Astrocyte (in vitro differentiated cells and primary cell): ENCODE measurements around the gene NRF1. TPM values are rescaled to one million over a fixed set of nuclear protein-coding genes. Genes with fewer than 3 reads are reported as not detected.

Source experiments
- DNase-seq: peaks from one replicate; pipeline ENCODE4 v3.0.0-alpha.2; 2010; ENCODE audit warnings: low read depth
- FAIRE-seq: peaks from 2 replicates; lab custom pipeline; 2011; peaks lifted over from hg19 to GRCh38; lab: Jason Lieb, UNC
- H2AFZ ChIP-seq: 2 replicates; pipeline ENCODE4 v1.6.0; 2012; ENCODE audit warnings: low read depth, low read length, inconsistent platforms
- H3K27ac ChIP-seq: 2 replicates; pipeline ENCODE4 v1.5.1; 2011; ENCODE audit warnings: low read depth, low read length, inconsistent platforms
- H3K27me3 ChIP-seq: 2 replicates; pipeline ENCODE4 v1.6.0; 2011; ENCODE audit warnings: low read length, inconsistent platforms; ENCODE audit not compliant: insufficient read depth
- H3K36me3 ChIP-seq: 2 replicates; pipeline ENCODE4 v1.5.1; 2011; ENCODE audit warnings: low read length, inconsistent platforms; ENCODE audit not compliant: insufficient read depth
- H3K4me1 ChIP-seq: 2 replicates; pipeline ENCODE4 v1.5.1; 2011; ENCODE audit warnings: low read length, inconsistent platforms; ENCODE audit not compliant: insufficient read depth
- H3K4me2 ChIP-seq: 2 replicates; pipeline ENCODE4 v1.6.0; 2012; ENCODE audit warnings: low read length, inconsistent platforms
- H3K4me3 ChIP-seq: 2 replicates; pipeline ENCODE4 v1.5.1; 2011; ENCODE audit warnings: low read depth, mild to moderate bottlenecking, low read length, inconsistent platforms; ENCODE audit not compliant: insufficient read depth
- H3K79me2 ChIP-seq: 2 replicates; pipeline ENCODE4 v1.6.0; 2012; ENCODE audit warnings: mild to moderate bottlenecking, low read length, inconsistent platforms; ENCODE audit not compliant: insufficient read depth
- H3K9ac ChIP-seq: 2 replicates; pipeline ENCODE4 v1.6.0; 2012; ENCODE audit warnings: mild to moderate bottlenecking, low read length, inconsistent platforms
- H3K9me3 ChIP-seq: 2 replicates; pipeline ENCODE4 v1.5.1; 2012; ENCODE audit warnings: low read depth, mild to moderate bottlenecking, low read length, inconsistent platforms; ENCODE audit not compliant: insufficient read depth
- H4K20me1 ChIP-seq: 2 replicates; pipeline ENCODE4 v1.6.0; 2012; ENCODE audit warnings: low read length, inconsistent platforms; ENCODE audit not compliant: insufficient read depth
- H3K27ac Mint-ChIP-seq: one replicate; pipeline ENCODE4 v1.8.0; 2021; ENCODE audit warnings: mild to moderate bottlenecking, mixed read lengths; ENCODE audit not compliant: unreplicated experiment
- H3K27me3 Mint-ChIP-seq: one replicate; pipeline ENCODE4 v1.8.0; 2021; ENCODE audit warnings: low read depth, mixed read lengths; ENCODE audit not compliant: unreplicated experiment
- H3K36me3 Mint-ChIP-seq: one replicate; pipeline ENCODE4 v1.8.0; 2021; ENCODE audit warnings: low read depth, mixed read lengths; ENCODE audit not compliant: unreplicated experiment
- H3K4me1 Mint-ChIP-seq: one replicate; pipeline ENCODE4 v1.8.0; 2021; ENCODE audit warnings: low read depth, mixed read lengths; ENCODE audit not compliant: unreplicated experiment
- H3K4me3 Mint-ChIP-seq: one replicate; pipeline ENCODE4 v1.8.0; 2021; ENCODE audit warnings: mild to moderate bottlenecking, moderate library complexity, mixed read lengths; ENCODE audit not compliant: unreplicated experiment
- H3K9me3 Mint-ChIP-seq: one replicate; pipeline ENCODE4 v1.8.0; 2021; ENCODE audit warnings: mild to moderate bottlenecking, mixed read lengths; ENCODE audit not compliant: unreplicated experiment
- EZH2 ChIP-seq: IDR thresholded peaks from 2 replicates; pipeline ENCODE4 v1.6.1; 2012; ENCODE audit warnings: mild to moderate bottlenecking, low read length, inconsistent platforms; ENCODE audit not compliant: insufficient read depth
- total RNA-seq: library from RNA; stranded (reverse); gene quantifications from 2 replicates; pipeline ENCODE4 v1.2.1, GENCODE V29; 2021
- TF ChIP-seq, protein P1 (sequence below): IDR thresholded peaks from 2 replicates; pipeline ENCODE4 v1.5.1; 2011; ENCODE audit warnings: low read depth, mild to moderate bottlenecking, inconsistent platforms, low read length, moderate library complexity; ENCODE audit not compliant: insufficient read depth

NRF1 gene
- total RNA-seq, 1 donor from 2014 or later = 12.7 TPM

DNA sequence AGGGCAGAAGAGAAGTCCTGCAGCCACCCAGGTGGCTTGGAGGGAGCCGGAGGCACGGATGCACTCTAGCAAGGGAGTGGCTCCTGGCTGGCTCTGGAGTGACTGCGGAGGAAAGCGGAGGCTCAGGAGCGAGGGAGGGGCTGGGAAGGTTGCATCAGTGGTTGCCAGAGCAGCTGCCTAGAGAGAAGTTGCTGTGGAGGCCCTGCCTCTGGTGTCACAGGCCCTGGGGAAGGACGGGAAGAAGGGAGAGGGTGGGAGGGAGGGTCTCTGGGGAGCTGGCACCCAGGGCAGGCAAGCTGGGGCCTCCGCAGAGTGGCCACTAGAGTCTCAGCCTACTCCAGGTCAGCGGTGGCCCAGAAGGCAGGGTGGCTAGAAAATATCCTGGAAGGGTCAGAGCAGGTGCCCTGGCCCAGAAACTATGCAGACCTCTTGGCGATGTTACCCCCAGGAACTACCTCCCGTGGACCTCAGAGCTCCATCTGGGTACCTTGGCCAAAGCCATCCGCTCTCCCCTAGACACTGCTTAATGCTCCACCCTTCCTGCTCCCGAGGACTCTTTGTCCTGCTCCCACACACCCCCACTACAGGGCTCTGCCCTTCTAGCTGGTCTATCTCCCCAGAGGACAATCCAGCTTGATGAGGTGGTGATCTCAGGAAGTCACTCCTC is 164.3 kb downstream of the NRF1 start:
- H3K27ac ChIP-seq = no peak overlapping the region
- H3K9me3 ChIP-seq = peaks cover 2% of the 10 kb centered on the region
- no peak overlapping the region for H3K4me2 ChIP-seq
- peaks cover 9% of the 10 kb centered on the region for H4K20me1 ChIP-seq
- Mint-ChIP-seq H3K27me3 (peaks cover 26% of the 10 kb centered on the region), H3K36me3 (no peaks in the 10 kb centered on the region), H3K9me3 (no peaks in the 10 kb centered on the region), H3K27ac (no peak overlapping the region), H3K4me1 (no peaks in the 10 kb centered on the region), H3K4me3 (no peak overlapping the region)
- no peaks in the 10 kb centered on the region for H3K4me1 ChIP-seq
- no peaks in the 10 kb centered on the region for H3K79me2 ChIP-seq
- H2AFZ ChIP-seq = no peak overlapping the region
- TF ChIP-seq EZH2 = no peak
- TF ChIP-seq, protein P1, sequence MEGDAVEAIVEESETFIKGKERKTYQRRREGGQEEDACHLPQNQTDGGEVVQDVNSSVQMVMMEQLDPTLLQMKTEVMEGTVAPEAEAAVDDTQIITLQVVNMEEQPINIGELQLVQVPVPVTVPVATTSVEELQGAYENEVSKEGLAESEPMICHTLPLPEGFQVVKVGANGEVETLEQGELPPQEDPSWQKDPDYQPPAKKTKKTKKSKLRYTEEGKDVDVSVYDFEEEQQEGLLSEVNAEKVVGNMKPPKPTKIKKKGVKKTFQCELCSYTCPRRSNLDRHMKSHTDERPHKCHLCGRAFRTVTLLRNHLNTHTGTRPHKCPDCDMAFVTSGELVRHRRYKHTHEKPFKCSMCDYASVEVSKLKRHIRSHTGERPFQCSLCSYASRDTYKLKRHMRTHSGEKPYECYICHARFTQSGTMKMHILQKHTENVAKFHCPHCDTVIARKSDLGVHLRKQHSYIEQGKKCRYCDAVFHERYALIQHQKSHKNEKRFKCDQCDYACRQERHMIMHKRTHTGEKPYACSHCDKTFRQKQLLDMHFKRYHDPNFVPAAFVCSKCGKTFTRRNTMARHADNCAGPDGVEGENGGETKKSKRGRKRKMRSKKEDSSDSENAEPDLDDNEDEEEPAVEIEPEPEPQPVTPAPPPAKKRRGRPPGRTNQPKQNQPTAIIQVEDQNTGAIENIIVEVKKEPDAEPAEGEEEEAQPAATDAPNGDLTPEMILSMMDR = no peak
- H3K4me3 ChIP-seq = no peak overlapping the region
- no peaks in the 10 kb centered on the region for H3K36me3 ChIP-seq
- no peak for FAIRE-seq
- H3K27me3 ChIP-seq = peaks cover 44% of the 10 kb centered on the region
- H3K9ac ChIP-seq = no peak overlapping the region
- no peak for DNase-seq

DNA sequence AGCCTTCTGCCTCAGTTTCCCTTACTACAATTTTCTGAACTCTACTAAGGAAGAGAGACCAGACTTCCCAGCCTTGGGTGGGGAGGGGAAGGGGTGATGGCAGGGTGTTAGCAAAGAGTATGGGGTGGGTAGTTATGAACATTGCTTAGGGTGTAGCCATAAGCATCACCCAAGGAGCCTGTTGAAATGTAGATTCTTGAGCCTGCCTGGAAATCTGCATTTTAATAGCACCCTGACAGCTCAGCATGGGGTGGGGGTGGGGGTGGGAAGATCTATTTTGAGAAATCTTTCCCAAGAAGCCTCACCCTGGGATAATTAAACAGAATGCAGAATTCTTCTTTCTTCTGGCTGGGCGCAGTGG is 164.8 kb downstream of the NRF1 start:
- no peak overlapping the region for H2AFZ ChIP-seq
- H3K9me3 Mint-ChIP-seq = peaks cover 3% of the 10 kb centered on the region
- H3K36me3 Mint-ChIP-seq = no peaks in the 10 kb centered on the region
- H3K4me3 Mint-ChIP-seq = no peak overlapping the region
- H3K4me1 Mint-ChIP-seq = no peaks in the 10 kb centered on the region
- H4K20me1 ChIP-seq = peaks cover 12% of the 10 kb centered on the region
- H3K79me2 ChIP-seq = no peaks in the 10 kb centered on the region
- TF ChIP-seq EZH2 = no peak
- TF ChIP-seq, protein P1 = no peak
- peaks cover 31% of the 10 kb centered on the region for H3K27me3 Mint-ChIP-seq
- DNase-seq (no peak), FAIRE-seq (no peak)
- no peak overlapping the region for H3K27ac Mint-ChIP-seq
- no peak overlapping the region for H3K4me2 ChIP-seq
- H3K36me3 ChIP-seq = no peaks in the 10 kb centered on the region
- H3K4me3 ChIP-seq = no peak overlapping the region
- H3K9me3 ChIP-seq = peaks cover 2% of the 10 kb centered on the region
- H3K9ac ChIP-seq = no peak overlapping the region
- peaks cover 49% of the 10 kb centered on the region for H3K27me3 ChIP-seq
- H3K27ac ChIP-seq = no peak overlapping the region
- H3K4me1 ChIP-seq = no peaks in the 10 kb centered on the region

DNA sequence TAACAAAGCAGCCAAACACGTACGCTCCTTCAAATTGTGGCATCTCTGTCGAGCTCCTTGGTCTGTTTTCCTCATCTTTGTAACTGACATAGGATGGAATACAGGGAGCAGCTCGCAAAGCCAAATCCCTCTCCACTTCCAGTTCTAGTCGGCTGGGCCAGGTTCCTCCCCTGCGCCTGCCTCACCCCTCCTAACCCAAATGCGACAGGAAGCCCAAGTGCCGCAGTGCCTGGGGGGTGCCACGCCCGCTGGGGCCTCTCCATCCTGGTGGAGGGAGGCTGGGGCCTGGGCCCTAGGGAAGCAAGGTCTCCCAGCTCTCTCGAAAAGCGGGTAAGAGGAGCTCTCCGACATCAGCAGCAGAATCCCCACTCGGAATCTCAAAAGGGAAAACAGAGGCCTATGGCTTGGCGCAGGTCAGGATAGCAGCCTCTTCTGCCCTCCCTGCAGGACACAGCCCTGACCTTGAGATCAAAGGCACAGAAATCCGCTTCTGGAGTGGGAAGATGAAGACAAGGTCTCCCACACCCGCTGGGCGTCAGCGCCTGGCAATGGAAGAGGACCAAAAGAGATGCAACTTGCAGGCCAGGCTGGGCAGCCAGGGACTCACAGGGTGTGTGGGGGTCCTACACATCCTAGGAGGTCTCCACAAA is 165.8 kb downstream of the NRF1 start:
- Histone ChIP-seq H3K4me3 (no peak overlapping the region), H4K20me1 (peaks cover 14% of the 10 kb centered on the region), H2AFZ (no peak overlapping the region), H3K4me1 (peaks cover 3% of the 10 kb centered on the region), H3K36me3 (no peaks in the 10 kb centered on the region), H3K79me2 (no peaks in the 10 kb centered on the region), H3K4me2 (no peak overlapping the region), H3K9me3 (peaks cover 2% of the 10 kb centered on the region), H3K9ac (no peak overlapping the region), H3K27ac (no peak overlapping the region), H3K27me3 (peaks cover 57% of the 10 kb centered on the region)
- Mint-ChIP-seq H3K27ac (no peak overlapping the region), H3K36me3 (no peaks in the 10 kb centered on the region), H3K4me3 (no peak overlapping the region), H3K4me1 (no peaks in the 10 kb centered on the region), H3K9me3 (peaks cover 4% of the 10 kb centered on the region), H3K27me3 (peaks cover 35% of the 10 kb centered on the region)
- no peak for TF ChIP-seq EZH2
- TF ChIP-seq, protein P1 = no peak
- FAIRE-seq (no peak), DNase-seq (no peak)
